ENCODE measurements around the gene MAGI1. TPM values are rescaled to one million over a fixed set of nuclear protein-coding genes. Genes with fewer than 3 reads are reported as not detected.
"Not testable (repeated sequence)": the region's sequence is repeated elsewhere in the genome, so short reads cannot be mapped to it uniquely, and the experiment has no call there.

Gene MAGI1
- total and polyA plus RNA-seq, 7 experiments from 2014 or later: 0.39 TPM; not detected in 6

DNA sequence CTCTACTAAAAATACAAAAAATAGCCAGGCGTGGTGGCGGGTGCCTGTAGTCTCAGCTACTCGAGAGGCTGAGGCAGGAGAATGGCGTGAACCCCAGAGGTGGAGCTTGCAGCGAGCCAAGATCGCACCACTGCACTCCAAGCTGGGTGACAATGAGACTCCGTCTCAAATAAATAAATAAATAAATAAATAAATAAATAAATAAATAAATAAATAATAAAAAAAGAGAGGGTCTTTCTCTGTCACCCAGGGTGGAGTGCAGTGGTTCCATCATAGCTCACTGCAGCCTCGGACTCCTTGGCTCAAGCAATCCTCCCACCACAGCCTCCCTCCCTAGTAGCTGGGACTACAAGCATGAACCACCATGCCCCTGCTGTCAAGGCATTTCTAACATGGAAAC, 11.6 kb downstream of the MAGI1 start:
- POLR2A ChIA-PET; H3K4me1 ChIP-seq (ENCODE audit: control insufficient read depth in 2 of 2, insufficient read depth in 2 of 2, low read length in 2 of 2); H3K27me3 ChIP-seq (ENCODE audit: control insufficient read depth in 2 of 2, insufficient read depth in 2 of 2, low read length in 2 of 2); intact Hi-C loops (cut with micrococcal nuclease); H3K4me3 Mint-ChIP-seq; H3K9me3 Mint-ChIP-seq; ATAC-seq; CTCF ChIA-PET; H3K27ac Mint-ChIP-seq; H3K4me1 Mint-ChIP-seq; H3K4me3 ChIP-seq (ENCODE audit: low read length); DNase-seq; H3K36me3 ChIP-seq (ENCODE audit: control insufficient read depth in 2 of 3, insufficient read depth in 3 of 3, low read length in 3 of 3); H3K9me3 ChIP-seq (ENCODE audit: control insufficient read depth in 2 of 3, low read length in 3 of 3); H3K27ac ChIP-seq (ENCODE audit: low read depth, low read length); H3K36me3 Mint-ChIP-seq: not testable (repeated sequence)
- peaks cover 0 to 19% (median 10%) of the 10 kb centered on the region in 5 donors for H3K27me3 Mint-ChIP-seq

GRCh38 chr3:66023738-66024385, 14.9 kb downstream of the MAGI1 start:
- Mint-ChIP-seq H3K36me3 (no peaks in the 10 kb centered on the region), H3K27me3 (peaks cover 0 to 10% (median 5%) of the 10 kb centered on the region in 5 donors), H3K9me3 (peaks cover 0 to 10% (median 1%) of the 10 kb centered on the region in 11 donors), H3K4me1 (no peaks in the 10 kb centered on the region), H3K27ac (no peak overlapping the region), H3K4me3 (no peak overlapping the region)
- no peaks in the 10 kb centered on the region for H3K27me3 ChIP-seq (ENCODE audit: control insufficient read depth in 2 of 2, insufficient read depth in 2 of 2, low read length in 2 of 2)
- intact Hi-C loops (cut with micrococcal nuclease): no loop called here
- H3K9me3 ChIP-seq (ENCODE audit: control insufficient read depth in 2 of 3, low read length in 3 of 3): no peaks in the 10 kb centered on the region
- no peaks in the 10 kb centered on the region for H3K36me3 ChIP-seq (ENCODE audit: control insufficient read depth in 2 of 3, insufficient read depth in 3 of 3, low read length in 3 of 3)
- H3K27ac ChIP-seq (ENCODE audit: low read depth, low read length): no peak overlapping the region
- DNase-seq (no peak), ATAC-seq (no peak)
- H3K4me3 ChIP-seq (ENCODE audit: low read length): no peak overlapping the region
- ChIA-PET CTCF (no interaction called here), POLR2A (no interaction called here)
- no peaks in the 10 kb centered on the region for H3K4me1 ChIP-seq (ENCODE audit: control insufficient read depth in 2 of 2, insufficient read depth in 2 of 2, low read length in 2 of 2)

GRCh38 chr3:66023229-66023628, 15.5 kb downstream of the MAGI1 start:
- intact Hi-C loops (cut with micrococcal nuclease): no loop called here
- peaks cover 0 to 10% (median 1%) of the 10 kb centered on the region in 11 donors for H3K9me3 Mint-ChIP-seq
- H3K27me3 Mint-ChIP-seq: peaks cover 0 to 10% (median 5%) of the 10 kb centered on the region in 5 donors
- no peaks in the 10 kb centered on the region for H3K9me3 ChIP-seq (ENCODE audit: control insufficient read depth in 2 of 3, low read length in 3 of 3)
- H3K4me3 ChIP-seq (ENCODE audit: low read length): no peak overlapping the region
- H3K4me1 ChIP-seq (ENCODE audit: control insufficient read depth in 2 of 2, insufficient read depth in 2 of 2, low read length in 2 of 2): no peaks in the 10 kb centered on the region
- no peak overlapping the region for H3K27ac ChIP-seq (ENCODE audit: low read depth, low read length)
- ChIA-PET CTCF (no interaction called here), POLR2A (no interaction called here)
- H3K36me3 Mint-ChIP-seq: no peaks in the 10 kb centered on the region
- H3K4me3 Mint-ChIP-seq: no peak overlapping the region
- no peak for ATAC-seq
- H3K4me1 Mint-ChIP-seq: no peaks in the 10 kb centered on the region
- H3K36me3 ChIP-seq (ENCODE audit: control insufficient read depth in 2 of 3, insufficient read depth in 3 of 3, low read length in 3 of 3): no peaks in the 10 kb centered on the region
- no peak overlapping the region for H3K27ac Mint-ChIP-seq
- H3K27me3 ChIP-seq (ENCODE audit: control insufficient read depth in 2 of 2, insufficient read depth in 2 of 2, low read length in 2 of 2): no peaks in the 10 kb centered on the region
- DNase-seq: no peak

- H3K27ac ChIP-seq (ENCODE audit: low read depth, low read length): no peak overlapping the region
- ChIA-PET POLR2A (no interaction called here), CTCF (no interaction called here)
- Mint-ChIP-seq H3K27ac (no peak overlapping the region), H3K4me3 (no peak overlapping the region), H3K9me3 (peaks cover 0 to 10% (median 1%) of the 10 kb centered on the region in 11 donors), H3K4me1 (no peaks in the 10 kb centered on the region), H3K27me3 (peaks cover 0 to 10% (median 5%) of the 10 kb centered on the region in 5 donors), H3K36me3 (no peaks in the 10 kb centered on the region)
- no peak overlapping the region for H3K4me3 ChIP-seq (ENCODE audit: low read length)
- DNase-seq: no peak
- no peak for ATAC-seq
- H3K36me3 ChIP-seq (ENCODE audit: control insufficient read depth in 2 of 3, insufficient read depth in 3 of 3, low read length in 3 of 3): no peaks in the 10 kb centered on the region
- intact Hi-C loops (cut with micrococcal nuclease): no loop called here
- H3K4me1 ChIP-seq (ENCODE audit: control insufficient read depth in 2 of 2, insufficient read depth in 2 of 2, low read length in 2 of 2): no peaks in the 10 kb centered on the region
- no peaks in the 10 kb centered on the region for H3K27me3 ChIP-seq (ENCODE audit: control insufficient read depth in 2 of 2, insufficient read depth in 2 of 2, low read length in 2 of 2)
- H3K9me3 ChIP-seq (ENCODE audit: control insufficient read depth in 2 of 3, low read length in 3 of 3): no peaks in the 10 kb centered on the region
These were observed 17.0 kb downstream of the MAGI1 start for GRCh38 chr3:66021731-66022131.

- Histone ChIP-seq H3K4me1 (ENCODE audit: control insufficient read depth in 2 of 2, insufficient read depth in 2 of 2, low read length in 2 of 2) (no peaks in the 10 kb centered on the region), H3K36me3 (ENCODE audit: control insufficient read depth in 2 of 3, insufficient read depth in 3 of 3, low read length in 3 of 3) (no peaks in the 10 kb centered on the region), H3K4me3 (ENCODE audit: low read length) (no peak overlapping the region), H3K9me3 (ENCODE audit: control insufficient read depth in 2 of 3, low read length in 3 of 3) (no peaks in the 10 kb centered on the region), H3K27ac (ENCODE audit: low read depth, low read length) (no peak overlapping the region), H3K27me3 (ENCODE audit: control insufficient read depth in 2 of 2, insufficient read depth in 2 of 2, low read length in 2 of 2) (no peaks in the 10 kb centered on the region)
- H3K4me3 Mint-ChIP-seq: no peak overlapping the region
- no peak for ATAC-seq
- CTCF ChIA-PET: no interaction called here
- H3K4me1 Mint-ChIP-seq: no peaks in the 10 kb centered on the region
- peaks cover 0 to 5% (median 3%) of the 10 kb centered on the region in 5 donors for H3K27me3 Mint-ChIP-seq
- no peak for DNase-seq
- H3K27ac Mint-ChIP-seq: no peak overlapping the region
- intact Hi-C loops (cut with micrococcal nuclease): no loop called here
- no peaks in the 10 kb centered on the region for H3K36me3 Mint-ChIP-seq
- POLR2A ChIA-PET: no interaction called here
- H3K9me3 Mint-ChIP-seq: peaks cover 0 to 10% (median 0%) of the 10 kb centered on the region in 11 donors
These were observed 18.8 kb downstream of the MAGI1 start for GRCh38 chr3:66019896-66020295.

- ChIA-PET POLR2A (no interaction called here), CTCF (no interaction called here)
- Histone ChIP-seq H3K4me3 (ENCODE audit: low read length) (no peak overlapping the region), H3K36me3 (ENCODE audit: control insufficient read depth in 2 of 3, insufficient read depth in 3 of 3, low read length in 3 of 3) (no peaks in the 10 kb centered on the region), H3K27ac (ENCODE audit: low read depth, low read length) (no peak overlapping the region), H3K4me1 (ENCODE audit: control insufficient read depth in 2 of 2, insufficient read depth in 2 of 2, low read length in 2 of 2) (no peaks in the 10 kb centered on the region), H3K9me3 (ENCODE audit: control insufficient read depth in 2 of 3, low read length in 3 of 3) (no peaks in the 10 kb centered on the region), H3K27me3 (ENCODE audit: control insufficient read depth in 2 of 2, insufficient read depth in 2 of 2, low read length in 2 of 2) (no peaks in the 10 kb centered on the region)
- intact Hi-C loops (cut with micrococcal nuclease): no loop called here
- Mint-ChIP-seq H3K9me3 (peaks cover 0 to 5% (median 0%) of the 10 kb centered on the region in 11 donors), H3K27me3 (peaks cover 0 to 5% (median 3%) of the 10 kb centered on the region in 5 donors), H3K27ac (peak overlapping the region in 1 of 9 donors; percentile 29), H3K4me1 (no peaks in the 10 kb centered on the region), H3K4me3 (no peak overlapping the region), H3K36me3 (no peaks in the 10 kb centered on the region)
- DNase-seq (no peak), ATAC-seq (no peak)
These were observed 20.4 kb downstream of the MAGI1 start for GRCh38 chr3:66018057-66019033.

Data from naive thymus-derived CD4-positive, alpha-beta T cell (primary cell).